Amniotic epithelial cell (primary cell): ENCODE results near the gene ZFR2.
A peak's percentile ranks its signal among the peaks of the same experiment; 100 is the strongest.
"Not testable (repeated sequence)": the region's sequence is repeated elsewhere in the genome, so short reads cannot be mapped to it uniquely, and the experiment has no call there.

Source experiments
- DNase-seq: peaks from one replicate; pipeline ENCODE4 v3.0.0-alpha.2; 2010; ENCODE audit warnings: low read depth

The ZFR2 gene

GRCh38 chr19:3836887-3837286 is 32.0 kb downstream of the ZFR2 start:
- DNase-seq = no peak

- no peak for DNase-seq
Observed at GRCh38 chr19:3835055-3835435, 33.8 kb downstream of the ZFR2 start.

GRCh38 chr19:3834349-3835054 is 34.3 kb downstream of the ZFR2 start:
- DNase-seq = no peak

GRCh38 chr19:3833578-3834348 is 35.1 kb downstream of the ZFR2 start:
- no peak for DNase-seq

- DNase-seq = no peak
Observed at GRCh38 chr19:3832001-3832400, 36.8 kb downstream of the ZFR2 start.

- no peak for DNase-seq
Observed at GRCh38 chr19:3831601-3832000, 37.2 kb downstream of the ZFR2 start.

GRCh38 chr19:3830621-3831589 is 37.9 kb downstream of the ZFR2 start:
- DNase-seq = no peak

GRCh38 chr19:3827306-3827705 is 41.5 kb downstream of the ZFR2 start:
- no peak for DNase-seq

GRCh38 chr19:3826163-3826562 is 42.7 kb downstream of the ZFR2 start:
- no peak for DNase-seq

- no peak for DNase-seq
Observed at GRCh38 chr19:3825286-3825956, 43.4 kb downstream of the ZFR2 start.

GRCh38 chr19:3823350-3823713 is 45.5 kb downstream of the ZFR2 start:
- DNase-seq = no peak

GRCh38 chr19:3822683-3823349 is 46.0 kb downstream of the ZFR2 start:
- no peak for DNase-seq

- DNase-seq = peak; percentile 14
Observed at GRCh38 chr19:3821857-3822364, 46.9 kb downstream of the ZFR2 start.

GRCh38 chr19:3821156-3821555 is 47.7 kb downstream of the ZFR2 start:
- no peak for DNase-seq

GRCh38 chr19:3819989-3820388 is 48.8 kb downstream of the ZFR2 start:
- no peak for DNase-seq

- no peak for DNase-seq
Observed at GRCh38 chr19:3818918-3819317, 49.9 kb downstream of the ZFR2 start.

- no peak for DNase-seq
Observed at GRCh38 chr19:3818466-3818865, 50.4 kb downstream of the ZFR2 start.

- no peak for DNase-seq
Observed at GRCh38 chr19:3817761-3818160, 51.1 kb downstream of the ZFR2 start.

- DNase-seq = no peak
Observed at GRCh38 chr19:3816566-3817218, 52.1 kb downstream of the ZFR2 start.

- DNase-seq = not testable (repeated sequence)
Observed at GRCh38 chr19:3816148-3816547, 52.7 kb downstream of the ZFR2 start.

- DNase-seq = no peak
Observed at GRCh38 chr19:3814648-3815047, 54.2 kb downstream of the ZFR2 start.
